Esophagus mucosa (tissue), 1 donor: ENCODE measurements around the gene CDK18. TPM values are rescaled to one million over a fixed set of nuclear protein-coding genes. Genes with fewer than 3 reads are reported as not detected.

Source experiments
- ATAC-seq: fragments of 200-7000 bp; cut with Tn5 transposase; one replicate; pipeline ENCODE4 v1.9.1; 2020
- total RNA-seq: library from RNA; stranded (reverse); gene quantifications from one replicate; pipeline ENCODE4 v1.2.4, GENCODE V29; 2023
- donor health status: DM: yes; HTN: yes; CAD: no.

Gene CDK18
- total RNA-seq, 1 donor from 2014 or later = 3.5 TPM

- no peak for ATAC-seq
Observed at GRCh38 chr1:205538235-205538840, 33.9 kb downstream of the CDK18 start.

- no peak for ATAC-seq
Observed at GRCh38 chr1:205541161-205541886, 36.9 kb downstream of the CDK18 start.

- ATAC-seq = peak; percentile 35
Observed at GRCh38 chr1:205542367-205542766, 37.9 kb downstream of the CDK18 start.

- ATAC-seq = peak; percentile 91
Observed at GRCh38 chr1:205543351-205544301, 39.2 kb downstream of the CDK18 start.

- no peak for ATAC-seq
Observed at GRCh38 chr1:205545001-205545919, 40.8 kb downstream of the CDK18 start.

GRCh38 chr1:205545991-205546390, 41.5 kb downstream of the CDK18 start:
- no peak for ATAC-seq

GRCh38 chr1:205546541-205546940, 42.1 kb downstream of the CDK18 start:
- ATAC-seq = no peak

GRCh38 chr1:205547936-205548827, 43.7 kb downstream of the CDK18 start:
- no peak for ATAC-seq

GRCh38 chr1:205554026-205554811, 49.8 kb downstream of the CDK18 start:
- no peak for ATAC-seq

- no peak for ATAC-seq
Observed at GRCh38 chr1:205561501-205562203, 57.2 kb downstream of the CDK18 start.

- peak; percentile 97 for ATAC-seq
Observed at GRCh38 chr1:205563927-205564441, 59.5 kb downstream of the CDK18 start.

GRCh38 chr1:205565799-205566198, 61.3 kb downstream of the CDK18 start:
- ATAC-seq = no peak

- ATAC-seq = no peak
Observed at GRCh38 chr1:205567716-205568115, 63.2 kb downstream of the CDK18 start.

GRCh38 chr1:205568135-205568468, 63.6 kb downstream of the CDK18 start:
- ATAC-seq = no peak

GRCh38 chr1:205568469-205569361, 64.2 kb downstream of the CDK18 start:
- ATAC-seq = peak; percentile 34

- peak; percentile 14 for ATAC-seq
Observed at GRCh38 chr1:205569411-205570172, 65.1 kb downstream of the CDK18 start.

- no peak for ATAC-seq
Observed at GRCh38 chr1:205570173-205570501, 65.7 kb downstream of the CDK18 start.
